ENCODE results near the gene UBAP1.

DNA sequence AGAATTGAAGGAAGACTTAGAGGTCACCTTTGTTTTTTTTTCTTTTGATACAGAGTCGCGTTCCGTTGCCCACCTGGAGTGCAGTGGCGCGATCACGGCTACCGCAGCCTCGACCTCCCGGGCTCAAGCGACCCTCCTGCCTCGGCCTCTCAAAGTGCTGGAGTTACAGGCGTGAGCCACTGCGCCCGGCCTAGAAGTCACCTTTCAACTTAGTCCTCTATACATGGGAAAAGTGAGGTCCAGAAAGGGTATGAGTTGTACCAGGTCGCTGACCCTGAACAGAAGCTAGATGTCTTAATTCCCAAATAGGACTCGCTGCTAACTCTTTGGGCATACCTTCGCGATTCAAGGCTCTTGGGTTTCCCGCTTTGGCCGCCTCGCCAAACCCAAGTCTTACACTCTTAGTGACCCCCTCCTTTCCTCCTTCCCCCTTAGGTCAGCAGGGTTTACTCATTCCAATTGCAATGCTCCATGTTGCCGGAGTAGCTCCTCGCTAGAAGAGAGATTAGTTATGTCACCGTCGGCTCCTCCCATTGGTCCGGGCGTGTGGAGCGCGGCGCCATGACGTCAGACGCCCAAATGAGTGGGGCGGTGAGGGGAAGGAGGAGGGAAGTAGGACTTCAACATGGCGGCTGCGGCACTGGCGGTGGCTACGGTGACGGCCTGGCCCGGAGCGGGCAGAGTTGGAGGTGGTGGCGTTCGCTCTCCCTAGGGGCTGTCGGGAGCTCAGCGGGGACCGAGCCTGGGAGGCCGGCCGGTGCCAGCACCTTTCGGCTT lies at the start of gene UBAP1:
- TF ChIP-seq EP300 (IDR thresholded peaks at IDR 0.05) = peak; percentile 53 to 98
- TF ChIP-seq, protein P1, sequence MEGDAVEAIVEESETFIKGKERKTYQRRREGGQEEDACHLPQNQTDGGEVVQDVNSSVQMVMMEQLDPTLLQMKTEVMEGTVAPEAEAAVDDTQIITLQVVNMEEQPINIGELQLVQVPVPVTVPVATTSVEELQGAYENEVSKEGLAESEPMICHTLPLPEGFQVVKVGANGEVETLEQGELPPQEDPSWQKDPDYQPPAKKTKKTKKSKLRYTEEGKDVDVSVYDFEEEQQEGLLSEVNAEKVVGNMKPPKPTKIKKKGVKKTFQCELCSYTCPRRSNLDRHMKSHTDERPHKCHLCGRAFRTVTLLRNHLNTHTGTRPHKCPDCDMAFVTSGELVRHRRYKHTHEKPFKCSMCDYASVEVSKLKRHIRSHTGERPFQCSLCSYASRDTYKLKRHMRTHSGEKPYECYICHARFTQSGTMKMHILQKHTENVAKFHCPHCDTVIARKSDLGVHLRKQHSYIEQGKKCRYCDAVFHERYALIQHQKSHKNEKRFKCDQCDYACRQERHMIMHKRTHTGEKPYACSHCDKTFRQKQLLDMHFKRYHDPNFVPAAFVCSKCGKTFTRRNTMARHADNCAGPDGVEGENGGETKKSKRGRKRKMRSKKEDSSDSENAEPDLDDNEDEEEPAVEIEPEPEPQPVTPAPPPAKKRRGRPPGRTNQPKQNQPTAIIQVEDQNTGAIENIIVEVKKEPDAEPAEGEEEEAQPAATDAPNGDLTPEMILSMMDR (IDR thresholded peaks at IDR 0.05) = peak in 2 of 5 experiments; percentile 49
